HepG2 (cell line): ENCODE results near the gene ORC2. TPM values are rescaled to one million over a fixed set of nuclear protein-coding genes. Genes with fewer than 3 reads are reported as not detected.

Experiments used
- BCL6 ChIP-seq: IDR thresholded peaks from 2 replicates; pipeline ENCODE4 v1.6.1; 2016; ENCODE audit warnings: missing genetic modification reagents, missing compliant biosample characterization
- CBX5 ChIP-seq: sonication (generic); formaldehyde crosslinking; IDR thresholded peaks from 2 replicates; pipeline ENCODE4 v1.4.0; 2020; ENCODE audit warnings: missing genetic modification reagents, borderline replicate concordance
- CEBPG ChIP-seq: IDR thresholded peaks from 2 replicates; pipeline ENCODE4 v1.6.1; 2016
- GATAD1 ChIP-seq: IDR thresholded peaks from 2 replicates; pipeline ENCODE4 v1.6.1; 2016; ENCODE audit warnings: missing genetic modification reagents, missing compliant biosample characterization
- IRF2 ChIP-seq: IDR thresholded peaks from 2 replicates; pipeline ENCODE4 v1.6.1; 2018; ENCODE audit warnings: missing genetic modification reagents, missing compliant biosample characterization
- KDM2A ChIP-seq: sonication (generic); formaldehyde crosslinking; IDR thresholded peaks from 2 replicates; pipeline ENCODE4 v1.4.0; 2020; ENCODE audit warnings: low read depth, missing genetic modification reagents, borderline replicate concordance
- KDM5A ChIP-seq: fragments of 200-600 bp; sonication (generic); IDR thresholded peaks from 2 replicates; pipeline ENCODE4 v1.7.0; 2018; ENCODE audit warnings: antibody characterized with exemption, mild to moderate bottlenecking, low read length, borderline replicate concordance
- KMT2B ChIP-seq: IDR thresholded peaks from 2 replicates; pipeline ENCODE4 v1.6.1; 2016; ENCODE audit warnings: missing genetic modification reagents, missing compliant biosample characterization
- MIER3 ChIP-seq: IDR thresholded peaks from 2 replicates; pipeline ENCODE4 v1.6.1; 2016; ENCODE audit warnings: missing compliant biosample characterization, borderline replicate concordance
- RAD21 ChIP-seq: fragments of 450-650 bp; formaldehyde crosslinking; IDR thresholded peaks from 2 replicates; pipeline ENCODE4 v1.5.0; 2020; ENCODE audit warnings: mild to moderate bottlenecking
- RBM22 ChIP-seq: fragments of 200-400 bp; formaldehyde crosslinking; optimal IDR thresholded peaks from 2 replicates; pipeline ENCODE3; 2017; ENCODE audit warnings: mild to moderate bottlenecking, low read length, moderate library complexity
- RXRB ChIP-seq: IDR thresholded peaks from 2 replicates; pipeline ENCODE4 v1.6.1; 2016; ENCODE audit warnings: borderline replicate concordance, missing genetic modification reagents, missing compliant biosample characterization
- SALL1 ChIP-seq: sonication (generic); formaldehyde crosslinking; IDR thresholded peaks from 2 replicates; pipeline ENCODE4 v1.8.0; 2022; ENCODE audit warnings: mild to moderate bottlenecking, missing genetic modification reagents
- SMAD9 ChIP-seq: sonication (generic); formaldehyde crosslinking; IDR thresholded peaks from 2 replicates; pipeline ENCODE4 v1.5.1; 2020; ENCODE audit warnings: mild to moderate bottlenecking, missing genetic modification reagents
- ZNF234 ChIP-seq: sonication (generic); formaldehyde crosslinking; conservative IDR thresholded peaks from 2 replicates; pipeline ENCODE4 v1.5.1; 2020; ENCODE audit warnings: mild to moderate bottlenecking, missing genetic modification reagents
- ZNF24 ChIP-seq: fragments of 450-650 bp; IDR thresholded peaks from 2 replicates; pipeline ENCODE4 v1.6.1; 2017; ENCODE audit warnings: antibody characterized with exemption, mild to moderate bottlenecking
- ZNF574 ChIP-seq: sonication (generic); formaldehyde crosslinking; IDR thresholded peaks from 2 replicates; pipeline ENCODE4 v1.4.0; 2020; ENCODE audit warnings: missing genetic modification reagents
- ZNF614 ChIP-seq: IDR thresholded peaks from 2 replicates; pipeline ENCODE4 v1.6.1; 2018; ENCODE audit warnings: missing biosample characterization, missing genetic modification reagents, inconsistent platforms, borderline replicate concordance
- polyA plus RNA-seq, 8 experiments: library from polyadenylated mRNA; depleted of rRNA in 3 of 8; stranded (reverse) in 7 of 8; unstranded in 1 of 8; fragments of >200 nt; fragmentation: Illumina TruSeq in 4 of 8; extraction: Trizol in 4 of 8; gene quantifications; 2 replicates each; pipeline versions ENCODE4 v1.2.1 to v1.2.3, GENCODE V29; 2011 to 2016; ENCODE audit warnings: low read depth in 4 of 8, missing spikeins in 1 of 8, mixed read lengths in 1 of 8; ENCODE audit not compliant: insufficient read depth in 1 of 8
- total RNA-seq, 5 experiments: library from RNA; depleted of rRNA; stranded (reverse); fragments of >200 nt; fragmentation: Illumina TruSeq; extraction: Trizol; gene quantifications; 2 replicates each; pipeline ENCODE4 v1.2.3, GENCODE V29; 2016; ENCODE audit warnings: low read depth in 1 of 5
- TF ChIP-seq, protein P1 (sequence below): sonication (generic); formaldehyde crosslinking; IDR thresholded peaks from 2 replicates; pipeline ENCODE4 v1.4.0; 2020; ENCODE audit warnings: missing genetic modification reagents, borderline replicate concordance
- TF ChIP-seq, protein P2 (sequence below): IDR thresholded peaks from 2 replicates; pipeline ENCODE4 v1.6.1; 2012; ENCODE audit warnings: low read depth, low read length, improper control_type of control experiment
- TF ChIP-seq, protein P3 (sequence below): IDR thresholded peaks from 2 replicates; pipeline ENCODE4 v1.6.1; 2016; ENCODE audit warnings: low read depth

The ORC2 gene
- total and polyA plus RNA-seq, 2 of the 13 experiments (the other 11 are each of a cell fraction or from before 2014, with no cell fraction given) = 19.3 to 73.5 TPM

GRCh38 chr2:200905618-200906296 lies 57.7 kb downstream of the ORC2 start (continued):
- TF ChIP-seq GATAD1 (CRISPR knock-in tag) (peak; percentile 60; the same call in 1 of the 2 replicates), MIER3 (CRISPR knock-in tag) (0 out of 2 replicates have a peak, but pooled peaks have one; percentile 29), KDM5A (peak; percentile 77; the same call in 1 of the 2 replicates), RXRB (peak; percentile 63), SALL1 (CRISPR knock-in tag) (peak; percentile 59), SMAD9 (CRISPR knock-in tag) (0 out of 2 replicates have a peak, but pooled peaks have one; percentile 19), RBM22 (peak; percentile 32), ZNF24 (no peak), ZNF574 (peak; percentile 41; the same call in 1 of the 2 replicates), CBX5 (CRISPR knock-in tag) (peak; percentile 62; the same call in 1 of the 2 replicates), ZNF614 (CRISPR knock-in tag) (0 out of 2 replicates have a peak, but pooled peaks have one; percentile 35), KMT2B (CRISPR knock-in tag) (0 out of 2 replicates have a peak, but pooled peaks have one; percentile 33), RAD21 (CRISPR knock-in tag) (peak; percentile 88), CEBPG (CRISPR knock-in tag) (peak; percentile 40), KDM2A (peak; percentile 70; the same call in 1 of the 2 replicates), ZNF234 (no peak), IRF2 (peak; percentile 44; the same call in 1 of the 2 replicates), BCL6 (no peak)
- TF ChIP-seq, protein P1, sequence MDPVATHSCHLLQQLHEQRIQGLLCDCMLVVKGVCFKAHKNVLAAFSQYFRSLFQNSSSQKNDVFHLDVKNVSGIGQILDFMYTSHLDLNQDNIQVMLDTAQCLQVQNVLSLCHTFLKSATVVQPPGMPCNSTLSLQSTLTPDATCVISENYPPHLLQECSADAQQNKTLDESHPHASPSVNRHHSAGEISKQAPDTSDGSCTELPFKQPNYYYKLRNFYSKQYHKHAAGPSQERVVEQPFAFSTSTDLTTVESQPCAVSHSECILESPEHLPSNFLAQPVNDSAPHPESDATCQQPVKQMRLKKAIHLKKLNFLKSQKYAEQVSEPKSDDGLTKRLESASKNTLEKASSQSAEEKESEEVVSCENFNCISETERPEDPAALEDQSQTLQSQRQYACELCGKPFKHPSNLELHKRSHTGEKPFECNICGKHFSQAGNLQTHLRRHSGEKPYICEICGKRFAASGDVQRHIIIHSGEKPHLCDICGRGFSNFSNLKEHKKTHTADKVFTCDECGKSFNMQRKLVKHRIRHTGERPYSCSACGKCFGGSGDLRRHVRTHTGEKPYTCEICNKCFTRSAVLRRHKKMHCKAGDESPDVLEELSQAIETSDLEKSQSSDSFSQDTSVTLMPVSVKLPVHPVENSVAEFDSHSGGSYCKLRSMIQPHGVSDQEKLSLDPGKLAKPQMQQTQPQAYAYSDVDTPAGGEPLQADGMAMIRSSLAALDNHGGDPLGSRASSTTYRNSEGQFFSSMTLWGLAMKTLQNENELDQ (CRISPR knock-in tag) = no peak
- TF ChIP-seq, protein P2, sequence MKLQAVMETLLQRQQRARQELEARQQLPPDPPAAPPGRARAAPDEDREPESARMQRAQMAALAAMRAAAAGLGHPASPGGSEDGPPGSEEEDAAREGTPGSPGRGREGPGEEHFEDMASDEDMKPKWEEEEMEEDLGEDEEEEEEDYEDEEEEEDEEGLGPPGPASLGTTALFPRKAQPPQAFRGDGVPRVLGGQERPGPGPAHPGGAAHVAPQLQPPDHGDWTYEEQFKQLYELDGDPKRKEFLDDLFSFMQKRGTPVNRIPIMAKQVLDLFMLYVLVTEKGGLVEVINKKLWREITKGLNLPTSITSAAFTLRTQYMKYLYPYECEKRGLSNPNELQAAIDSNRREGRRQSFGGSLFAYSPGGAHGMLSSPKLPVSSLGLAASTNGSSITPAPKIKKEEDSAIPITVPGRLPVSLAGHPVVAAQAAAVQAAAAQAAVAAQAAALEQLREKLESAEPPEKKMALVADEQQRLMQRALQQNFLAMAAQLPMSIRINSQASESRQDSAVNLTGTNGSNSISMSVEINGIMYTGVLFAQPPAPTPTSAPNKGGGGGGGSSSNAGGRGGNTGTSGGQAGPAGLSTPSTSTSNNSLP = 0 out of 2 replicates have a peak, but pooled peaks have one; percentile 32
- TF ChIP-seq, protein P3, sequence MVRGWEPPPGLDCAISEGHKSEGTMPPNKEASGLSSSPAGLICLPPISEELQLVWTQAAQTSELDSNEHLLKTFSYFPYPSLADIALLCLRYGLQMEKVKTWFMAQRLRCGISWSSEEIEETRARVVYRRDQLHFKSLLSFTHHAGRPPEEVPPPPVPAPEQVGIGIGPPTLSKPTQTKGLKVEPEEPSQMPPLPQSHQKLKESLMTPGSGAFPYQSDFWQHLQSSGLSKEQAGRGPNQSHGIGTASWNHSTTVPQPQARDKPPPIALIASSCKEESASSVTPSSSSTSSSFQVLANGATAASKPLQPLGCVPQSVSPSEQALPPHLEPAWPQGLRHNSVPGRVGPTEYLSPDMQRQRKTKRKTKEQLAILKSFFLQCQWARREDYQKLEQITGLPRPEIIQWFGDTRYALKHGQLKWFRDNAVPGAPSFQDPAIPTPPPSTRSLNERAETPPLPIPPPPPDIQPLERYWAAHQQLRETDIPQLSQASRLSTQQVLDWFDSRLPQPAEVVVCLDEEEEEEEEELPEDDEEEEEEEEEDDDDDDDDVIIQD = 0 out of 2 replicates have a peak, but pooled peaks have one; percentile 27
